RWPE2 (cell line): ENCODE results near the gene MORN1.

ENCODE experiments used
- ATAC-seq: fragments of 200-7000 bp; cut with Tn5 transposase; 3 replicates; pipeline ENCODE4 v1.9.1; 2021; ENCODE audit warnings: low read depth
- DNase-seq: peaks from one replicate; pipeline ENCODE4 v3.0.0-alpha.2; 2020; ENCODE audit warnings: low spot score
- H3K27ac ChIP-seq: fragments of 450-650 bp; 2 replicates; pipeline ENCODE4 v1.5.1; 2017; ENCODE audit warnings: mild to moderate bottlenecking; ENCODE audit not compliant: poor library complexity, severe bottlenecking
- H3K27me3 ChIP-seq: fragments of 250-450 bp; sonication (Bioruptor Pico); 2 replicates; pipeline ENCODE4 v1.5.1; 2021; ENCODE audit warnings: mild to moderate bottlenecking, moderate library complexity; ENCODE audit not compliant: insufficient read depth, poor library complexity, severe bottlenecking
- H3K36me3 ChIP-seq: fragments of 250-450 bp; sonication (Bioruptor Pico); 2 replicates; pipeline ENCODE4 v1.5.1; 2020; ENCODE audit warnings: low read depth, mild to moderate bottlenecking, moderate library complexity
- H3K4me1 ChIP-seq: fragments of 250-450 bp; sonication (Bioruptor Pico); 2 replicates; pipeline ENCODE4 v1.5.1; 2021; ENCODE audit warnings: mild to moderate bottlenecking, moderate library complexity; ENCODE audit not compliant: insufficient read depth, poor library complexity, severe bottlenecking
- H3K4me3 ChIP-seq: fragments of 250-450 bp; sonication (Bioruptor Pico); 2 replicates; pipeline ENCODE4 v1.5.1; 2021; ENCODE audit warnings: mild to moderate bottlenecking, moderate library complexity; ENCODE audit not compliant: severe bottlenecking
- H3K9me3 ChIP-seq: fragments of 250-450 bp; sonication (Bioruptor Pico); 2 replicates; pipeline ENCODE4 v1.5.1; 2021; ENCODE audit warnings: mild to moderate bottlenecking, moderate library complexity; ENCODE audit not compliant: severe bottlenecking
- CTCF ChIP-seq: fragments of 450-650 bp; IDR thresholded peaks from one replicate; pipeline ENCODE4 v1.5.1; 2017; ENCODE audit warnings: mild to moderate bottlenecking, moderate library complexity; ENCODE audit not compliant: poor library complexity, severe bottlenecking

MORN1 gene

GRCh38 chr1:2382621-2383361 is 8.6 kb downstream of the MORN1 start:
- H3K4me3 ChIP-seq, result no peak overlapping the region

DNA sequence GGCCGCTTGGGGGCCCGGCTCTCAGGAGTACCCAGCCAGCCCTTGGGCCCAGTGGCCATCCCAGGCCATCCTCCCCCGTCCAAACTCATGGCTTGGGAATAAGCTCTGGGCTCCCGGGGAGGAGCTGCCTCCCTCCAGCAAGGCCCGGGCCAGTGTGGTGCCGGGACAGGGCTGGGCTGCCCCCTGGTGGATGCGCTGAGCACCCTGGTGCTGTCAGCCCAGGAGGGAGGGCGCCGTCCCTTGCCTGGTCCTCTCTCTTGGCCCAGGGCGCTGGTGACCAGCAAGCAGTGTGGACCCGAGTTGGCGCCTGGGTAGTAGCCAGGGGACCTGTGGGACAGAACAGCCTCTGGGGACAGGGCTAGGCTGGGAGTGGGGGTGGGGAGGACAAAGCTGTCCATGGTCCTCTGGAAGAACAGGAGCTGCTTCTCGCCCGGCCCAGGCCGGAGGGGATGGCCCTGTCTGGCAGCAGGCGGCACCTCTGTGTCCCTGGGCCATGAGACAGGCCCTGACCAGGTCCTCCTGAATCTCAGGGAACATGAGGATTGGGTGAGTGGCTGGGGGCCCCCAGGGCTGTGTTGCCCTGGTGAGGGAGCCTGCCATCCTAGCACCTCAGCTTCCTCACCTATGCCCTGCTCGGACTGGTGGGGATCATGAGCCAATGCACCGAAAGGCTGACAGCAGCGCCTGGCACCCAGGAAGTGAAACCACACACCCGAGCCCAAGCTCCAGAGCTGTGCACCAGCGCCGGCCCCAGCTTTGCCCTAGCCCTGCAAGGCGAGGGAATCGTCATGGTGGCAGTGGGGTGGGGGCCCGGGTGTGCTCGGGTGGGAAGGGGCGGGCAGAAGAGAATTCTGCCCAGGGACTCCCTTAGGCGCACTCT is 9.4 kb downstream of the MORN1 start:
- Histone ChIP-seq H3K36me3 (no peaks in the 10 kb centered on the region), H3K27ac (no peak overlapping the region), H3K4me1 (no peaks in the 10 kb centered on the region), H3K4me3 (no peak overlapping the region), H3K9me3 (no peaks in the 10 kb centered on the region), H3K27me3 (no peaks in the 10 kb centered on the region)
- TF ChIP-seq CTCF, result peak; percentile 85
- DNase-seq (peak; percentile 71), ATAC-seq (peak; percentile 88)

More at GRCh38 chr1:2382621-2383361, 8.6 kb downstream of the MORN1 start:
- no peaks in the 10 kb centered on the region for H3K36me3 ChIP-seq
- no peaks in the 10 kb centered on the region for H3K27me3 ChIP-seq
- ATAC-seq (peak; percentile 43; the same call in 1 of the 3 replicates), DNase-seq (peak; percentile 52)
- no peak for TF ChIP-seq CTCF
- no peaks in the 10 kb centered on the region for H3K9me3 ChIP-seq
- H3K4me1 ChIP-seq, result no peaks in the 10 kb centered on the region
- no peak overlapping the region for H3K27ac ChIP-seq

DNA sequence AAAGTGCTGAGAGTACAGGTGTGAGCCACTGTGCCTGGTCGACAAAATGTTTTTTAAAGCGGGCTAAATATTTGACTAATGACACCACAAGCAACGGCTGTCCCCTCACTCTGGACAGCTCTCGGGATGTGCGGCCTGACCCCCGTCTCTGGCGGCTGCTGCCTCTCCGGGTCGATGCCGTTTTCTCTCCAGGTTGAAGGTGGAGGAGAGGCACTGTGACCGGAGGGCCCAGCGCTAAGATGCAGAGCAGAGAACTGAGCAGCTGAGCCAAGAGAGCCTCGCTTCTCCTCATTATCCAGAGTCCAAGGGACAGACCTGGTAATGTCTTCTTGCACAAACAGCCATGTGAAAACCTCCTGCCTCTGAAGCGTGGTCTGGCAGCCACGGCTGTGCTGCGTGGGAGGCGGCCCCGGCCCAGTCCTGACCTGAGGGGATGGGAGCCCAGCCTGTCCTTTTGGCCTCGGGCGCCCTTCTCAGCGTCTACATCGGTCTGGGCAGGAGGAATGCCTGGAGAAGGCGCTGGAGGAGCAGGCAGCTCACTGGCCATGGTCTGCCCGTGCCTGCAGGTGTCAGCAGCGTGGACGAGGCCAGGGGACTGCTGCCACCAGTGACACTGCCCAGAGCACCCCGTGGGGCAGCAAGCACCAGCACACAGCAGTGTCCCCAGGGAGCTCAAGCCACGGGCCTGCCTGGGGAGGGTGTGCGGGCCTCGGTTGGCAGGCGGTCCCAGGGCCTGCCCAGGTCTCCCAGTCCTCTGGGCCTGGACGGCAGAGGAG is 10.3 kb downstream of the MORN1 start:
- no peaks in the 10 kb centered on the region for H3K9me3 ChIP-seq
- no peak for ATAC-seq
- H3K27me3 ChIP-seq, result no peaks in the 10 kb centered on the region

GRCh38 chr1:2379733-2380404 is 11.5 kb downstream of the MORN1 start:
- no peak for ATAC-seq
- no peak overlapping the region for H3K27ac ChIP-seq
- no peak overlapping the region for H3K4me3 ChIP-seq
- no peaks in the 10 kb centered on the region for H3K4me1 ChIP-seq
- TF ChIP-seq CTCF, result no peak
- H3K9me3 ChIP-seq, result no peaks in the 10 kb centered on the region
- H3K27me3 ChIP-seq, result no peaks in the 10 kb centered on the region
- DNase-seq, result peak; percentile 47
- no peaks in the 10 kb centered on the region for H3K36me3 ChIP-seq

More for the DNA sequence above, 10.3 kb downstream of the MORN1 start:
- Histone ChIP-seq H3K27ac (no peak overlapping the region), H3K4me1 (no peaks in the 10 kb centered on the region), H3K36me3 (no peaks in the 10 kb centered on the region), H3K4me3 (no peak overlapping the region)
- DNase-seq, result peak; percentile 57
- TF ChIP-seq CTCF, result no peak
